Ovary (tissue), 3 donors: Measurements from ENCODE around the gene DOCK4.

Experiments used
- POLR2A ChIP-seq: fragments of 450-650 bp; IDR thresholded peaks from one replicate; pipeline ENCODE4 v1.6.1; 2017; ENCODE audit warnings: antibody characterized with exemption, mild to moderate bottlenecking, moderate library complexity
- TF ChIP-seq, protein P1 (sequence below), 3 donors: fragments of 450-650 bp in 2 of 3; fragments of 200-600 bp in 1 of 3; IDR thresholded peaks; one replicate each; pipeline versions ENCODE4 v1.5.1 to v1.8.0; 2016 to 2022; ENCODE audit warnings: antibody characterized with exemption in 3 of 3, mild to moderate bottlenecking in 1 of 3
- donor health status: DM: no; HTN: no; CAD: no.

DNA sequence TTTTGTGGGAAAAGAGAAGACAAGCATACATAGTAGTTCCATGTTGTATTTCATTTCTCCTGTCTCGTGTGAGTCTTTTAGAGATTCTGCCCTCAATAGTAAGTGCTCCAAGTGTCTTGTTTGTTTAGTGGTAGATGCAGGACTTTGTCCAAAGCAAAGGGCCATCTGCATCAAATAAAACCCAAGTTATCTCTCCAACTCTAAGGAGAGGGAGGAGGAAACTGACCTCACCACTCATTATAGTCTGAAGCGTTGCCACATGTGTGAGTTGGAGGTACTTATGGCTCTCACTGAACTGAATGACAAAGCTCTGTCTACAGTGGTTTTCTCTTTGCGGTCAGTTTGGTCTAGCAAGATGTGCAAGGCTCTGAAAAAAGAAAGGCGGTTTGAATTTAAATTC lies 272.6 kb downstream of the DOCK4 start:
- TF ChIP-seq, protein P1, sequence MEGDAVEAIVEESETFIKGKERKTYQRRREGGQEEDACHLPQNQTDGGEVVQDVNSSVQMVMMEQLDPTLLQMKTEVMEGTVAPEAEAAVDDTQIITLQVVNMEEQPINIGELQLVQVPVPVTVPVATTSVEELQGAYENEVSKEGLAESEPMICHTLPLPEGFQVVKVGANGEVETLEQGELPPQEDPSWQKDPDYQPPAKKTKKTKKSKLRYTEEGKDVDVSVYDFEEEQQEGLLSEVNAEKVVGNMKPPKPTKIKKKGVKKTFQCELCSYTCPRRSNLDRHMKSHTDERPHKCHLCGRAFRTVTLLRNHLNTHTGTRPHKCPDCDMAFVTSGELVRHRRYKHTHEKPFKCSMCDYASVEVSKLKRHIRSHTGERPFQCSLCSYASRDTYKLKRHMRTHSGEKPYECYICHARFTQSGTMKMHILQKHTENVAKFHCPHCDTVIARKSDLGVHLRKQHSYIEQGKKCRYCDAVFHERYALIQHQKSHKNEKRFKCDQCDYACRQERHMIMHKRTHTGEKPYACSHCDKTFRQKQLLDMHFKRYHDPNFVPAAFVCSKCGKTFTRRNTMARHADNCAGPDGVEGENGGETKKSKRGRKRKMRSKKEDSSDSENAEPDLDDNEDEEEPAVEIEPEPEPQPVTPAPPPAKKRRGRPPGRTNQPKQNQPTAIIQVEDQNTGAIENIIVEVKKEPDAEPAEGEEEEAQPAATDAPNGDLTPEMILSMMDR (IDR thresholded peaks at IDR 0.05): no peak
- TF ChIP-seq POLR2A: no peak
